GM21717 (cell line): ENCODE results near the gene B3GALNT2.

Source experiments
- ATAC-seq: cut with Tn5 transposase; IDR thresholded peaks from one replicate; pipeline ENCODE4 v1.9.1; 2021; ENCODE audit warnings: mild to moderate bottlenecking, moderate library complexity; ENCODE audit not compliant: unreplicated experiment

B3GALNT2 gene

GRCh38 chr1:235411489-235412486 is 92.5 kb downstream of the B3GALNT2 start:
- no peak for ATAC-seq

- no peak for ATAC-seq
Observed at GRCh38 chr1:235410467-235410866, 93.8 kb downstream of the B3GALNT2 start.

- no peak for ATAC-seq
Observed at GRCh38 chr1:235409042-235409820, 95.0 kb downstream of the B3GALNT2 start.

- no peak for ATAC-seq
Observed at GRCh38 chr1:235408503-235408960, 95.7 kb downstream of the B3GALNT2 start.

- no peak for ATAC-seq
Observed at GRCh38 chr1:235407419-235407818, 96.8 kb downstream of the B3GALNT2 start.

GRCh38 chr1:235404190-235404589 is 100.1 kb downstream of the B3GALNT2 start:
- no peak for ATAC-seq

- no peak for ATAC-seq
Observed at GRCh38 chr1:235403593-235403992, 100.7 kb downstream of the B3GALNT2 start.

GRCh38 chr1:235402457-235403200 is 101.6 kb downstream of the B3GALNT2 start:
- ATAC-seq = no peak

GRCh38 chr1:235401251-235401650 is 103.0 kb downstream of the B3GALNT2 start:
- no peak for ATAC-seq
